ENCODE measurements around the gene BCAS3. TPM values are rescaled to one million over a fixed set of nuclear protein-coding genes. Genes with fewer than 3 reads are reported as not detected.
A peak's percentile ranks its signal among the peaks of the same experiment; 100 is the strongest.

The BCAS3 gene
- total RNA-seq, 1 experiment from 2014 or later = 4.2 TPM

- DNase-seq (ENCODE audit: low read depth) = no peak
Observed at GRCh38 chr17:61383689-61384201, 706.1 kb downstream of the BCAS3 start.

GRCh38 chr17:61384354-61384691, 706.7 kb downstream of the BCAS3 start:
- DNase-seq (ENCODE audit: low read depth) = no peak

- no peak for DNase-seq (ENCODE audit: low read depth)
Observed at GRCh38 chr17:61384692-61385576, 707.3 kb downstream of the BCAS3 start.

GRCh38 chr17:61385577-61386236, 708.1 kb downstream of the BCAS3 start:
- no peak for DNase-seq (ENCODE audit: low read depth)

- DNase-seq (ENCODE audit: low read depth) = no peak
Observed at GRCh38 chr17:61386251-61386650, 708.6 kb downstream of the BCAS3 start.

GRCh38 chr17:61387011-61387410, 709.4 kb downstream of the BCAS3 start:
- no peak for DNase-seq (ENCODE audit: low read depth)

GRCh38 chr17:61387511-61388305, 710.1 kb downstream of the BCAS3 start:
- DNase-seq (ENCODE audit: low read depth) = no peak

GRCh38 chr17:61388561-61389356, 711.1 kb downstream of the BCAS3 start:
- no peak for DNase-seq (ENCODE audit: low read depth)

GRCh38 chr17:61389670-61390478, 712.2 kb downstream of the BCAS3 start:
- peak; percentile 54 for DNase-seq (ENCODE audit: low read depth)

- no peak for DNase-seq (ENCODE audit: low read depth)
Observed at GRCh38 chr17:61390479-61390791, 712.8 kb downstream of the BCAS3 start.

- no peak for DNase-seq (ENCODE audit: low read depth)
Observed at GRCh38 chr17:61391595-61392291, 714.1 kb downstream of the BCAS3 start.

- DNase-seq (ENCODE audit: low read depth) = no peak
Observed at GRCh38 chr17:61392679-61393078, 715.0 kb downstream of the BCAS3 start.

GRCh38 chr17:61393550-61393903, 715.9 kb downstream of the BCAS3 start:
- no peak for DNase-seq (ENCODE audit: low read depth)

GRCh38 chr17:61393904-61394629, 716.4 kb downstream of the BCAS3 start:
- DNase-seq (ENCODE audit: low read depth) = no peak

GRCh38 chr17:61394630-61395408, 717.2 kb downstream of the BCAS3 start:
- DNase-seq (ENCODE audit: low read depth) = no peak

- no peak for DNase-seq (ENCODE audit: low read depth)
Observed at GRCh38 chr17:61395409-61395982, 717.8 kb downstream of the BCAS3 start.

GRCh38 chr17:61395983-61396585, 718.4 kb downstream of the BCAS3 start:
- DNase-seq (ENCODE audit: low read depth) = no peak

GRCh38 chr17:61396586-61397085, 719.0 kb downstream of the BCAS3 start:
- no peak for DNase-seq (ENCODE audit: low read depth)

Data from Daoy (cell line).